Raji (cell line): ENCODE measurements around the gene GMDS.

Experiments
- POLR2A ChIP-seq: IDR thresholded peaks from 2 replicates; pipeline ENCODE4 v1.6.1; 2011; ENCODE audit warnings: low read depth, low read length, control low read depth; ENCODE audit not compliant: insufficient read depth

Gene GMDS

GRCh38 chr6:2081155-2082138, 164.0 kb downstream of the GMDS start:
- TF ChIP-seq POLR2A = no peak

- no peak for TF ChIP-seq POLR2A
Observed at GRCh38 chr6:2078888-2079287, 166.5 kb downstream of the GMDS start.

- no peak for TF ChIP-seq POLR2A
Observed at GRCh38 chr6:2077826-2078225, 167.6 kb downstream of the GMDS start.

GRCh38 chr6:2073476-2073875, 171.9 kb downstream of the GMDS start:
- TF ChIP-seq POLR2A = no peak

DNA sequence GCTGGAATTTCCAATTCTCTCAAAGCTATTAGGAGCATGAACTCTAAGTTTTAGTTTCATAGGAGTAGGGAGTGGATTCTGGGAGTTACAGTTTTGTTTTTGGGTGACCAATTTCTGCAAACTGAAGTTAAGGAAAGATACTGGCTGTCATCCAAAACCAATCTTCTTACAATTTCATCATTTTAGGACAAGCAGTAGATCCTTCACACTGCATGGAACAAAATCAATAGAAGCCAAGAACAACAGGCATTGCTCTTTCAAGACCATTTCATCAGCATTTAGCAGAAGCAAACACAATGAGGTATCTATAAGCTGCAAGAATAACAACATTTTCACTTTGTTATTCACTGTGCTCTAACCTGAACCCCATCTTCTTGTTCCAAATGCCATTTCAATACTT, 173.0 kb downstream of the GMDS start:
- no peak for TF ChIP-seq POLR2A

DNA sequence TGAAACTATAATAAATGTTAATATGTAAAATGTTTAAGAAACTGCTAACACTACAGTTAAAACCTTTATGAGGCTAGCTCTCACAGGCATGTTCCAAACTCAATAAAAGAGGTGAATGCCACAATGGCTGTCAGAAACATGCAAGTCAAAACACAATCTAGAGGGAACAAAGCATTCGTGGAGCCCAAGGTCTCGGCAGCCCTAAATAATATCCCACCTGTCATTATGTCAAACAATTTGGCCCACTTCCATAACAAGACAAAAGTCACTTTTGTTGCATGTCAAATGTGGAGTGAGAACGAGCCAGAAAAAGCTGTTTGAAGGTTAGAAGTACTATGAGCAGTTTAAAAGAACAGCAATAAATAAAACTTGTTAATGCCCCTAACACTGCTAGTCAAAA, 181.9 kb downstream of the GMDS start:
- TF ChIP-seq POLR2A = no peak

GRCh38 chr6:2061880-2062279, 183.5 kb downstream of the GMDS start:
- no peak for TF ChIP-seq POLR2A

DNA sequence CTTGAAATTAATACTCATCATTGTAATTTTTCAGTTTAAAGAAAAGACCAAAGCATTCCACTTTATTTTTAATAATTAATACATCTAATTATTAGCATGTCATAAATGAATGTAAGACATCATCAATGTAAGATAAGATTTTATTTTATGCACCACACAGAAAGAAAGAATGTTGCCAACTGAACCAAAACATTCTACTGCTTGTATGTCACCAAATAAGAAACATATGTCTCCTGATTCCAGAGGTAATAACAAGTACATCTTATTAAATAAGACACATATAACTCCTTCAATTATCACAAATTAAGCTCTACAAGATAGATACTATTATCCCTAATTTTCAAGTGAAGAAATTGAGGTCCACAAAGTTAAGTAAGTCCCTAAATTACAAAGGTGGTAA, 189.5 kb downstream of the GMDS start:
- TF ChIP-seq POLR2A = no peak

GRCh38 chr6:2055143-2055542, 190.3 kb downstream of the GMDS start:
- no peak for TF ChIP-seq POLR2A

GRCh38 chr6:2054516-2055067, 190.8 kb downstream of the GMDS start:
- TF ChIP-seq POLR2A = no peak

GRCh38 chr6:2053691-2054090, 191.7 kb downstream of the GMDS start:
- no peak for TF ChIP-seq POLR2A

DNA sequence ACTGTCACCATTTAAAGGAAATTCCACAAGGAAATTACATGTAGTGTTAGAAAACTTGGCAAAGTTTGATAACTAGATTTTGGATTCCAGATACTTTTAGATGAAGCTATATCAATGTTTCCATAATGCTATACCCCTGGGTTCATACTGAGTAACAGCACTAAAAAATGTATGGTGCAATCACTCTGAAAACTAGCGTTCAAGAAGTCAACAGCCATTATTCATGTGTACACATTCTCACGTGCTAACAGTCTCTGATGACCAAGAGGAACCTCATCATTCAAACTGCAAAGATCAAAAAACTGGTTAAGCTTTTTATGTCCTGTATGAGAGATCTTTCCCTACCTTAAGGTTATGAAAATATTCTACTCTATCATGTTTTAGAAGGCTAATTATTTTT, 197.6 kb downstream of the GMDS start:
- no peak for TF ChIP-seq POLR2A

DNA sequence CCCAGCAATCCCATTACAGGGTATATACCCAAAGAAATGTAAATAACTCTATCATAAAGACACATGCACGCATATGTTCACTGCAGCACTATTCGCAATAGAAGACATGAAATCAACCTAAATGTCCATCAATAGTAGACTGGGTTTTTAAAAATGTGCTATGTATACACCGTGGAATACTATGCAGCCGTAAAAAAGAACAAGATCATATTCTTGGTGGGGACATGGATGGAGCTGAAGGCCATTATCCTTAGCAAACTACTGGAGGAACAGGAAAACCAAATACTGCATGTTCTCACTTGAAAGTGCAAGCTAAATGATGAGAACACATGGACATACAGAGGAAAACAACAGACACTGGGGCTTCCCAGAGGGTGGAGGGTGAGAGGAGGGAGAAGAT, 201.2 kb downstream of the GMDS start:
- no peak for TF ChIP-seq POLR2A

- TF ChIP-seq POLR2A = no peak
Observed at GRCh38 chr6:2042956-2043648, 202.3 kb downstream of the GMDS start.

- TF ChIP-seq POLR2A = no peak
Observed at GRCh38 chr6:2038092-2038491, 207.3 kb downstream of the GMDS start.
